IPS-20b (cell line): Measurements from ENCODE around the gene TFAP2B.

Source experiments
- H3K27ac ChIP-seq: one replicate; pipeline ENCODE4 v1.5.1; 2013; ENCODE audit warnings: low read length
- H3K27me3 ChIP-seq: 2 replicates; pipeline ENCODE4 v1.6.1; 2013; ENCODE audit warnings: mild to moderate bottlenecking, low read length, inconsistent platforms; ENCODE audit not compliant: insufficient read depth
- H3K36me3 ChIP-seq: 2 replicates; pipeline ENCODE4 v1.6.1; 2013; ENCODE audit warnings: low read depth, mild to moderate bottlenecking, inconsistent platforms, low read length, moderate library complexity; ENCODE audit not compliant: insufficient read depth
- H3K4me1 ChIP-seq: 2 replicates; pipeline ENCODE4 v1.6.1; 2013; ENCODE audit warnings: mild to moderate bottlenecking, control low read depth, inconsistent platforms, low read length, moderate library complexity; ENCODE audit not compliant: insufficient read depth
- H3K4me3 ChIP-seq: 2 replicates; pipeline ENCODE4 v1.5.1; 2013; ENCODE audit warnings: mild to moderate bottlenecking, low read length, inconsistent platforms
- H3K9ac ChIP-seq: 2 replicates; pipeline ENCODE4 v1.6.1; 2013; ENCODE audit warnings: low read depth, mild to moderate bottlenecking, inconsistent platforms, low read length, moderate library complexity
- H3K9me3 ChIP-seq: 2 replicates; pipeline ENCODE4 v1.6.1; 2013; ENCODE audit warnings: mild to moderate bottlenecking, low read depth, low read length, inconsistent platforms; ENCODE audit not compliant: insufficient read depth

Gene TFAP2B

GRCh38 chr6:50889935-50890334 lies 71.3 kb downstream of the TFAP2B start:
- Histone ChIP-seq H3K9me3 (no peaks in the 10 kb centered on the region), H3K9ac (no peak overlapping the region), H3K4me3 (no peak overlapping the region), H3K27ac (no peak overlapping the region), H3K27me3 (no peaks in the 10 kb centered on the region), H3K36me3 (no peaks in the 10 kb centered on the region), H3K4me1 (no peaks in the 10 kb centered on the region; the same call in 1 of the 2 replicates)

DNA sequence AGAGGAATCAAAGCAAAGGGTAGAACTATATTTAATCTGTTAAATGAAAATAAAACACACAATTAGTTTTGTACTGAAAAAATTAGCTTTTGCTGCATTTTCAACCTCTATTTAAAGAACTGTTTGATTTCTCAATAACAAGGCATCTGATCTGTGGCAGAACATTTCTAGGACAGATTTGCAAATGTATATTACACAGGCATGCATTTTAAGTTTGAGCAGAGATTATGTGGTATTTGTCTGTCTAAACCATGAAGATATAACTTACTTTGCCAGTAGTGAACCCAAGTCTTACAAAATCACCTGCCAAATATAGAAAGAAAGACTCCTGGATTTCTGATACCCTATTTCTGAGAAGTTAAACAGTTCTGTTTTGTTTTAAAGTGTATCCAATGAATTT lies 71.9 kb downstream of the TFAP2B start:
- no peak overlapping the region for H3K9ac ChIP-seq
- no peaks in the 10 kb centered on the region for H3K27me3 ChIP-seq
- no peaks in the 10 kb centered on the region; the same call in 1 of the 2 replicates for H3K4me1 ChIP-seq
- H3K36me3 ChIP-seq = no peaks in the 10 kb centered on the region
- no peak overlapping the region for H3K27ac ChIP-seq
- H3K4me3 ChIP-seq = no peak overlapping the region
- no peaks in the 10 kb centered on the region for H3K9me3 ChIP-seq

DNA sequence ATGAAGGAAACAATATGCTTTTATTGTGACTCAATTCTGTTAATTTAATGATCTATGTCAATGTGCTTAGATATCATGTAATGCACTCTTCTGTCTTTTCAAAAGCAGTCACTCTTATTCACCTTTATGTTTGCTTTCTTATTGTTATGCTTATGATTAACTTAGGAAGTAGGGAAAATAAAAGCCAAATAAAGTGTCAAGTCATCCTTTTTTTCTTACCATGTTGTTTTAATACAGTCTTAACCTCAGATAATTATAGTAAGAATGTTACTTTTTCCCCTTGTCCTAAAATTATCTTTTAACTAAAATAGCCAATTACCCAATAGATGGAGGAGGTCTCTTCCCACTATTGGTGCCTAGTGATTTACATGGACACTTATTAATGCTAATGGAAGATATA lies 72.6 kb downstream of the TFAP2B start:
- Histone ChIP-seq H3K27me3 (no peaks in the 10 kb centered on the region), H3K4me1 (no peaks in the 10 kb centered on the region; the same call in 1 of the 2 replicates), H3K36me3 (no peaks in the 10 kb centered on the region), H3K4me3 (no peak overlapping the region), H3K27ac (no peak overlapping the region), H3K9ac (no peak overlapping the region), H3K9me3 (no peaks in the 10 kb centered on the region)
